MM.1S (cell line): Measurements from ENCODE around the gene NEDD4L.

Experiments
- DNase-seq: peaks from one replicate; pipeline ENCODE4 v3.0.0-alpha.2; 2015
- H2AFZ ChIP-seq: fragments of 300-600 bp; sonication (generic); 2 replicates; pipeline ENCODE4 v1.6.0; 2016; ENCODE audit warnings: antibody characterized with exemption, low read length
- H3F3A ChIP-seq: fragments of 300-600 bp; sonication (generic); 2 replicates; pipeline ENCODE4 v1.6.1; 2016; ENCODE audit warnings: mild to moderate bottlenecking, antibody characterized with exemption, low read length, moderate library complexity, mixed read lengths; ENCODE audit not compliant: insufficient read depth
- H3K27ac ChIP-seq: fragments of 300-600 bp; sonication (generic); 2 replicates; pipeline ENCODE4 v1.5.1; 2016; ENCODE audit warnings: mild to moderate bottlenecking, low read length
- H3K27me3 ChIP-seq: fragments of 300-600 bp; sonication (generic); replicated peaks from 2 replicates; pipeline ENCODE4 v1.6.0; 2016; ENCODE audit warnings: low read length; ENCODE audit not compliant: insufficient read depth
- H3K36me3 ChIP-seq: fragments of 300-600 bp; sonication (generic); replicated peaks from 2 replicates; pipeline ENCODE4 v1.6.1; 2016; ENCODE audit warnings: mild to moderate bottlenecking, low read length, mixed read lengths; ENCODE audit not compliant: insufficient read depth
- H3K4me1 ChIP-seq: fragments of 300-600 bp; sonication (generic); 2 replicates; pipeline ENCODE4 v1.6.1; 2016; ENCODE audit warnings: low read length, mixed read lengths
- H3K4me2 ChIP-seq: fragments of 300-600 bp; sonication (generic); 2 replicates; pipeline ENCODE4 v1.6.0; 2016; ENCODE audit warnings: low read depth, low read length
- H3K4me3 ChIP-seq: fragments of 300-600 bp; sonication (generic); 2 replicates; pipeline ENCODE4 v1.5.1; 2016; ENCODE audit warnings: low read length, mixed read lengths
- H3K79me2 ChIP-seq: fragments of 300-600 bp; sonication (generic); 2 replicates; pipeline ENCODE4 v1.6.1; 2016; ENCODE audit warnings: mixed run types, low read length, mixed read lengths
- H3K9ac ChIP-seq: fragments of 300-600 bp; sonication (generic); 2 replicates; pipeline ENCODE4 v1.6.1; 2016; ENCODE audit warnings: low read length, mixed read lengths
- H3K9me2 ChIP-seq: fragments of 300-600 bp; sonication (generic); replicated peaks from 2 replicates; pipeline ENCODE4 v1.6.1; 2016; ENCODE audit warnings: mild to moderate bottlenecking, low read length, mixed read lengths; ENCODE audit not compliant: insufficient read depth
- H3K9me3 ChIP-seq: fragments of 300-600 bp; sonication (generic); replicated peaks from 2 replicates; pipeline ENCODE4 v1.6.1; 2016; ENCODE audit warnings: mild to moderate bottlenecking, low read length, mixed read lengths; ENCODE audit not compliant: insufficient read depth
- H4K20me1 ChIP-seq: fragments of 300-600 bp; sonication (generic); 2 replicates; pipeline ENCODE4 v1.6.1; 2016; ENCODE audit warnings: mild to moderate bottlenecking, low read length, moderate library complexity, mixed read lengths; ENCODE audit not compliant: insufficient read depth
- CTCF ChIP-seq: fragments of 300-600 bp; sonication (generic); IDR thresholded peaks from 2 replicates; pipeline ENCODE4 v1.5.1; 2016; ENCODE audit warnings: antibody characterized with exemption, low read length, mixed read lengths
- EZH2 ChIP-seq: fragments of 300-600 bp; sonication (generic); optimal IDR thresholded peaks from 2 replicates; pipeline ENCODE3; 2017; ENCODE audit warnings: low read depth, mild to moderate bottlenecking, antibody characterized with exemption, low read length, mixed read lengths
- EZH2phosphoT487 ChIP-seq: fragments of 300-600 bp; sonication (generic); IDR thresholded peaks from 2 replicates; pipeline ENCODE4 v1.6.1; 2018; ENCODE audit warnings: antibody characterized with exemption, low read length

Gene NEDD4L

GRCh38 chr18:58136879-58137278 is 92.9 kb downstream of the NEDD4L start:
- Histone ChIP-seq H3K9ac (no peak overlapping the region), H3K9me3 (no peaks in the 10 kb centered on the region), H4K20me1 (no peaks in the 10 kb centered on the region), H3K36me3 (no peaks in the 10 kb centered on the region), H2AFZ (no peak overlapping the region), H3F3A (no peaks in the 10 kb centered on the region), H3K4me3 (no peak overlapping the region), H3K9me2 (no peaks in the 10 kb centered on the region), H3K4me1 (peaks cover 7% of the 10 kb centered on the region; the same call in 1 of the 2 replicates), H3K27me3 (no peaks in the 10 kb centered on the region), H3K4me2 (no peak overlapping the region), H3K79me2 (no peaks in the 10 kb centered on the region), H3K27ac (no peak overlapping the region)
- TF ChIP-seq CTCF: no peak
- no peak for TF ChIP-seq EZH2phosphoT487
- no peak for TF ChIP-seq EZH2
- DNase-seq: no peak

- H3K4me2 ChIP-seq: no peak overlapping the region
- no peaks in the 10 kb centered on the region for H3K27me3 ChIP-seq
- no peaks in the 10 kb centered on the region for H3K79me2 ChIP-seq
- H3F3A ChIP-seq: no peaks in the 10 kb centered on the region
- H3K4me1 ChIP-seq: peaks cover 7% of the 10 kb centered on the region; the same call in 1 of the 2 replicates
- no peak overlapping the region for H3K4me3 ChIP-seq
- H2AFZ ChIP-seq: no peak overlapping the region
- H3K9me2 ChIP-seq: no peaks in the 10 kb centered on the region
- H3K9me3 ChIP-seq: no peaks in the 10 kb centered on the region
- H3K27ac ChIP-seq: no peak overlapping the region
- H3K9ac ChIP-seq: no peak overlapping the region
- no peaks in the 10 kb centered on the region for H4K20me1 ChIP-seq
- no peak for TF ChIP-seq CTCF
- DNase-seq: no peak
- no peaks in the 10 kb centered on the region for H3K36me3 ChIP-seq
These were observed 95.7 kb downstream of the NEDD4L start for GRCh38 chr18:58139459-58140386.

- H3F3A ChIP-seq: no peaks in the 10 kb centered on the region
- H3K4me2 ChIP-seq: no peak overlapping the region
- H4K20me1 ChIP-seq: no peaks in the 10 kb centered on the region
- no peak overlapping the region for H3K4me3 ChIP-seq
- no peaks in the 10 kb centered on the region for H3K9me2 ChIP-seq
- no peaks in the 10 kb centered on the region for H3K27me3 ChIP-seq
- no peak overlapping the region for H3K9ac ChIP-seq
- H3K9me3 ChIP-seq: no peaks in the 10 kb centered on the region
- peaks cover under 1% of the 10 kb centered on the region; the same call in 1 of the 2 replicates for H3K4me1 ChIP-seq
- DNase-seq: no peak
- no peaks in the 10 kb centered on the region for H3K36me3 ChIP-seq
- H2AFZ ChIP-seq: no peak overlapping the region
- no peak overlapping the region for H3K27ac ChIP-seq
- no peak for TF ChIP-seq CTCF
- TF ChIP-seq EZH2phosphoT487: no peak
- TF ChIP-seq EZH2: no peak
- no peaks in the 10 kb centered on the region for H3K79me2 ChIP-seq
These were observed 96.6 kb downstream of the NEDD4L start for GRCh38 chr18:58140387-58141325.
